K562 (cell line): ENCODE data around the gene HOGA1. TPM values are rescaled to one million over a fixed set of nuclear protein-coding genes. Genes with fewer than 3 reads are reported as not detected.
A peak's percentile ranks its signal among the peaks of the same experiment; 100 is the strongest.

Experiments
- BCL6 ChIP-seq: fragments of 250-450 bp; sonication (Bioruptor Pico); IDR thresholded peaks from 2 replicates; pipeline ENCODE4 v1.4.0; 2020
- CSDE1 ChIP-seq, 2 experiments: fragments of 450-650 bp; IDR thresholded peaks; 2 replicates each; pipeline ENCODE4 v1.6.1; 2016; ENCODE audit warnings: mild to moderate bottlenecking in 1 of 2
- DPF2 ChIP-seq: fragments of 450-650 bp; IDR thresholded peaks from 2 replicates; pipeline ENCODE4 v1.6.1; 2016
- JUND ChIP-seq, 2 experiments: IDR thresholded peaks; 2 replicates in 1 of 2; 3 replicates in 1 of 2; pipeline ENCODE4 v1.6.1; 2011; ENCODE audit warnings: borderline replicate concordance in 2 of 2, low read depth in 2 of 2, low read length in 2 of 2, improper control_type of control experiment in 1 of 2, missing biosample characterization in 1 of 2, missing genetic modification characterization in 1 of 2, missing genetic modification reagents in 1 of 2
- MAFG ChIP-seq: fragments of 450-650 bp; conservative IDR thresholded peaks from 2 replicates; pipeline ENCODE4 v1.6.1; 2016; ENCODE audit warnings: missing genetic modification characterization, missing compliant biosample characterization
- OTX1 ChIP-seq: fragments of 450-650 bp; formaldehyde crosslinking; IDR thresholded peaks from 2 replicates; pipeline ENCODE4 v1.4.0; 2022; ENCODE audit warnings: mild to moderate bottlenecking
- RFX1 ChIP-seq: fragments of 450-650 bp; IDR thresholded peaks from 2 replicates; pipeline ENCODE4 v1.6.1; 2016; ENCODE audit warnings: mild to moderate bottlenecking, moderate library complexity
- SMARCE1 ChIP-seq: fragments of 450-650 bp; IDR thresholded peaks from 2 replicates; pipeline ENCODE4 v1.7.1; 2016; ENCODE audit warnings: mild to moderate bottlenecking
- ZNF316 ChIP-seq: fragments of 450-650 bp; IDR thresholded peaks from 2 replicates; pipeline ENCODE4 v1.6.1; 2016
- ZSCAN32 ChIP-seq: fragments of 450-650 bp; formaldehyde crosslinking; IDR thresholded peaks from 2 replicates; pipeline ENCODE4 v1.4.0; 2020; ENCODE audit warnings: mild to moderate bottlenecking, moderate library complexity
- polyA plus RNA-seq, 8 experiments: library from polyadenylated mRNA; depleted of rRNA in 4 of 8; stranded (reverse) in 5 of 8; unstranded in 3 of 8; fragments of >200 nt; fragmentation: Nextera tagmentation in 2 of 8; fragmentation: Illumina TruSeq in 1 of 8; extraction: Ambion mirVana in 2 of 8; extraction: Trizol in 1 of 8; gene quantifications; 2 replicates each; pipeline versions ENCODE4 v1.2.1 to v1.2.3, GENCODE V29; 2011 to 2014; ENCODE audit warnings: inconsistent platforms in 1 of 8, missing spikeins in 1 of 8
- total RNA-seq, 7 experiments: library from RNA; depleted of rRNA in 6 of 7; stranded (reverse); fragments of >200 nt in 6 of 7; fragmentation: Illumina TruSeq in 2 of 7; extraction: Trizol in 2 of 7; gene quantifications; 2 replicates each; pipeline versions ENCODE4 v1.2.1 to v1.2.3, GENCODE V29; 2011 to 2021; ENCODE audit warnings: low replicate concordance in 1 of 7
- TF ChIP-seq, protein P1 (sequence below), 2 experiments: fragments of 450-650 bp in 1 of 2; sonication (generic) in 1 of 2; formaldehyde crosslinking in 1 of 2; IDR thresholded peaks in 1 of 2; conservative IDR thresholded peaks in 1 of 2; 2 replicates each; pipeline versions ENCODE4 v1.6.1 to v1.8.1; 2016 to 2023; ENCODE audit warnings: mild to moderate bottlenecking in 2 of 2, moderate library complexity in 2 of 2, inconsistent platforms in 1 of 2, missing genetic modification reagents in 1 of 2
- TF ChIP-seq, protein P2 (sequence below): fragments of 450-650 bp; formaldehyde crosslinking; IDR thresholded peaks from 2 replicates; pipeline ENCODE4 v1.4.0; 2020; ENCODE audit warnings: mild to moderate bottlenecking, moderate library complexity
- TF ChIP-seq, protein P3 (sequence below): fragments of 250-450 bp; sonication (Bioruptor Pico); IDR thresholded peaks from 2 replicates; pipeline ENCODE4 v1.8.0; 2021; ENCODE audit warnings: mild to moderate bottlenecking, moderate library complexity
- TF ChIP-seq, protein P4 (sequence below), 2 experiments: fragments of 200-800 bp in 1 of 2; sonication (Bioruptor generic) in 1 of 2; sonication (generic) in 1 of 2; formaldehyde crosslinking in 1 of 2; IDR thresholded peaks in 1 of 2; conservative IDR thresholded peaks in 1 of 2; 2 replicates each; pipeline versions ENCODE4 v1.5.0 to v1.6.1; 2016 to 2020; ENCODE audit warnings: missing compliant biosample characterization in 1 of 2, missing genetic modification characterization in 1 of 2, missing genetic modification reagents in 1 of 2
- TF ChIP-seq, protein P5 (sequence below): fragments of 250-450 bp; sonication (Bioruptor Pico); IDR thresholded peaks from 2 replicates; pipeline ENCODE4 v1.4.0; 2020

Gene HOGA1
- total and polyA plus RNA-seq, 9 of the 15 experiments (the other 6 are each of a cell fraction or from before 2014, with no cell fraction given) = not detected

DNA sequence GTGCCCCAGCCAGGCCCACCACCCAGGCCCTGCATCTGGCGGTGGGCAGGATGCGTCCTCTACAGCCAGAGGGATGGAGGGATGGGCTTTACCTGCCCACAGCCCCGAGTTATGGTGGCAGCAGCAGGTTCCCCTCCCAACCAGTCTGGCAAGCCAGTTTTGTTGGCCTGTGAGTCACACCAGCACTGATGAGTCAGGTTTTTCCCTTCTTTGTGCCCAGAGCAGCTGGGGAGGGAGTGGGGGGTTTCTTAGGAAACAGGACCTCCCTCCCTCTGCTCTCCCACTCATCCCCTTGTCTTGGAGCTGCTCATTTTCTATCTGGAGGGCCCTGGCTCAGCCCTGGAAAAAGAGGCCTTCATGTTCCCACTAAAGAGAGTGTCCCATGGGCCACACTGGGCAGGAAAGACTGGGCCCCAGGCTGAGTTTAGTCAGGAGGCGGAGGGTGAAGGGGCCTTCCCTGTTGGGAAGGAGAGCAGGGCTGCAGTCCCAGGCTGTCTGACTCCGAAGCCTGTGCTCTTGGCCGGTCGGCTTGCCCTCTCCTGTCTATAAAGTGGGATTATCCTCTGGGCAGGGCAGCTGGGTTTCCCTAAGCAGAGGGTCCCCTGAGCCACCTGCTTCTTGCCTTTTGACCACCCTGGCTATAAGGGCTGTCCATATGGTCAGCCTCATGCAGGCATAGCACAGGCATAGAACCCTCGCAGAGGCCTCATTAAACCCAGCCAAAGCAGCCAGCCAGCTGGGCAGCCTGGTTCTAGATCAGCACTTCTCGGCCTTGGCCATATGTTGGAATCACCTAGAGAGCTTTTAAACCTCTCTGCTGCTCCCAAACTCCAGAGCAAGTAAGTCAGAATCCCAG lies 41.8 kb upstream of the HOGA1 start (continued):
- TF ChIP-seq, protein P1, sequence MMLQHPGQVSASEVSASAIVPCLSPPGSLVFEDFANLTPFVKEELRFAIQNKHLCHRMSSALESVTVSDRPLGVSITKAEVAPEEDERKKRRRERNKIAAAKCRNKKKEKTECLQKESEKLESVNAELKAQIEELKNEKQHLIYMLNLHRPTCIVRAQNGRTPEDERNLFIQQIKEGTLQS (IDR thresholded peaks at IDR 0.05) = peak; percentile 87
- TF ChIP-seq, protein P1 (CRISPR knock-in tag; conservative IDR thresholded peaks at IDR 0.05) = no peak
- no peak for TF ChIP-seq CSDE1 (IDR thresholded peaks at IDR 0.05)
- TF ChIP-seq RFX1 = 0 out of 2 replicates have a peak, but pooled peaks have one; percentile 15
- TF ChIP-seq, protein P2, sequence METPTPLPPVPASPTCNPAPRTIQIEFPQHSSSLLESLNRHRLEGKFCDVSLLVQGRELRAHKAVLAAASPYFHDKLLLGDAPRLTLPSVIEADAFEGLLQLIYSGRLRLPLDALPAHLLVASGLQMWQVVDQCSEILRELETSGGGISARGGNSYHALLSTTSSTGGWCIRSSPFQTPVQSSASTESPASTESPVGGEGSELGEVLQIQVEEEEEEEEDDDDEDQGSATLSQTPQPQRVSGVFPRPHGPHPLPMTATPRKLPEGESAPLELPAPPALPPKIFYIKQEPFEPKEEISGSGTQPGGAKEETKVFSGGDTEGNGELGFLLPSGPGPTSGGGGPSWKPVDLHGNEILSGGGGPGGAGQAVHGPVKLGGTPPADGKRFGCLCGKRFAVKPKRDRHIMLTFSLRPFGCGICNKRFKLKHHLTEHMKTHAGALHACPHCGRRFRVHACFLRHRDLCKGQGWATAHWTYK (CRISPR knock-in tag) = no peak
- TF ChIP-seq SMARCE1 = 0 out of 2 replicates have a peak, but pooled peaks have one; percentile 48
- no peak for TF ChIP-seq BCL6
- TF ChIP-seq, protein P3, sequence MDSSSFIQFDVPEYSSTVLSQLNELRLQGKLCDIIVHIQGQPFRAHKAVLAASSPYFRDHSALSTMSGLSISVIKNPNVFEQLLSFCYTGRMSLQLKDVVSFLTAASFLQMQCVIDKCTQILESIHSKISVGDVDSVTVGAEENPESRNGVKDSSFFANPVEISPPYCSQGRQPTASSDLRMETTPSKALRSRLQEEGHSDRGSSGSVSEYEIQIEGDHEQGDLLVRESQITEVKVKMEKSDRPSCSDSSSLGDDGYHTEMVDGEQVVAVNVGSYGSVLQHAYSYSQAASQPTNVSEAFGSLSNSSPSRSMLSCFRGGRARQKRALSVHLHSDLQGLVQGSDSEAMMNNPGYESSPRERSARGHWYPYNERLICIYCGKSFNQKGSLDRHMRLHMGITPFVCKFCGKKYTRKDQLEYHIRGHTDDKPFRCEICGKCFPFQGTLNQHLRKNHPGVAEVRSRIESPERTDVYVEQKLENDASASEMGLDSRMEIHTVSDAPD (CRISPR knock-in tag) = no peak
- peak; percentile 82; the same call in 1 of the 2 replicates for TF ChIP-seq JUND (IDR thresholded peaks at IDR 0.05; ENCODE audit: borderline replicate concordance, low read depth, low read length)
- peak; percentile 71; the same call in 2 of the 3 replicates for TF ChIP-seq JUND (tag; IDR thresholded peaks at IDR 0.05; ENCODE audit: borderline replicate concordance, low read depth, low read length)
- TF ChIP-seq ZNF316 = peak; percentile 73
- 0 out of 2 replicates have a peak, but pooled peaks have one; percentile 22 for TF ChIP-seq MAFG (tag)
- TF ChIP-seq OTX1 (CRISPR knock-in tag) = no peak
- TF ChIP-seq DPF2 = peak; percentile 58
- TF ChIP-seq, protein P4, sequence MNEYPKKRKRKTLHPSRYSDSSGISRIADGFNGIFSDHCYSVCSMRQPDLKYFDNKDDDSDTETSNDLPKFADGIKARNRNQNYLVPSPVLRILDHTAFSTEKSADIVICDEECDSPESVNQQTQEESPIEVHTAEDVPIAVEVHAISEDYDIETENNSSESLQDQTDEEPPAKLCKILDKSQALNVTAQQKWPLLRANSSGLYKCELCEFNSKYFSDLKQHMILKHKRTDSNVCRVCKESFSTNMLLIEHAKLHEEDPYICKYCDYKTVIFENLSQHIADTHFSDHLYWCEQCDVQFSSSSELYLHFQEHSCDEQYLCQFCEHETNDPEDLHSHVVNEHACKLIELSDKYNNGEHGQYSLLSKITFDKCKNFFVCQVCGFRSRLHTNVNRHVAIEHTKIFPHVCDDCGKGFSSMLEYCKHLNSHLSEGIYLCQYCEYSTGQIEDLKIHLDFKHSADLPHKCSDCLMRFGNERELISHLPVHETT (CRISPR knock-in tag; conservative IDR thresholded peaks at IDR 0.05 in 1 of 2, IDR thresholded peaks at IDR 0.05 in 1 of 2) = no peak
- TF ChIP-seq, protein P5, sequence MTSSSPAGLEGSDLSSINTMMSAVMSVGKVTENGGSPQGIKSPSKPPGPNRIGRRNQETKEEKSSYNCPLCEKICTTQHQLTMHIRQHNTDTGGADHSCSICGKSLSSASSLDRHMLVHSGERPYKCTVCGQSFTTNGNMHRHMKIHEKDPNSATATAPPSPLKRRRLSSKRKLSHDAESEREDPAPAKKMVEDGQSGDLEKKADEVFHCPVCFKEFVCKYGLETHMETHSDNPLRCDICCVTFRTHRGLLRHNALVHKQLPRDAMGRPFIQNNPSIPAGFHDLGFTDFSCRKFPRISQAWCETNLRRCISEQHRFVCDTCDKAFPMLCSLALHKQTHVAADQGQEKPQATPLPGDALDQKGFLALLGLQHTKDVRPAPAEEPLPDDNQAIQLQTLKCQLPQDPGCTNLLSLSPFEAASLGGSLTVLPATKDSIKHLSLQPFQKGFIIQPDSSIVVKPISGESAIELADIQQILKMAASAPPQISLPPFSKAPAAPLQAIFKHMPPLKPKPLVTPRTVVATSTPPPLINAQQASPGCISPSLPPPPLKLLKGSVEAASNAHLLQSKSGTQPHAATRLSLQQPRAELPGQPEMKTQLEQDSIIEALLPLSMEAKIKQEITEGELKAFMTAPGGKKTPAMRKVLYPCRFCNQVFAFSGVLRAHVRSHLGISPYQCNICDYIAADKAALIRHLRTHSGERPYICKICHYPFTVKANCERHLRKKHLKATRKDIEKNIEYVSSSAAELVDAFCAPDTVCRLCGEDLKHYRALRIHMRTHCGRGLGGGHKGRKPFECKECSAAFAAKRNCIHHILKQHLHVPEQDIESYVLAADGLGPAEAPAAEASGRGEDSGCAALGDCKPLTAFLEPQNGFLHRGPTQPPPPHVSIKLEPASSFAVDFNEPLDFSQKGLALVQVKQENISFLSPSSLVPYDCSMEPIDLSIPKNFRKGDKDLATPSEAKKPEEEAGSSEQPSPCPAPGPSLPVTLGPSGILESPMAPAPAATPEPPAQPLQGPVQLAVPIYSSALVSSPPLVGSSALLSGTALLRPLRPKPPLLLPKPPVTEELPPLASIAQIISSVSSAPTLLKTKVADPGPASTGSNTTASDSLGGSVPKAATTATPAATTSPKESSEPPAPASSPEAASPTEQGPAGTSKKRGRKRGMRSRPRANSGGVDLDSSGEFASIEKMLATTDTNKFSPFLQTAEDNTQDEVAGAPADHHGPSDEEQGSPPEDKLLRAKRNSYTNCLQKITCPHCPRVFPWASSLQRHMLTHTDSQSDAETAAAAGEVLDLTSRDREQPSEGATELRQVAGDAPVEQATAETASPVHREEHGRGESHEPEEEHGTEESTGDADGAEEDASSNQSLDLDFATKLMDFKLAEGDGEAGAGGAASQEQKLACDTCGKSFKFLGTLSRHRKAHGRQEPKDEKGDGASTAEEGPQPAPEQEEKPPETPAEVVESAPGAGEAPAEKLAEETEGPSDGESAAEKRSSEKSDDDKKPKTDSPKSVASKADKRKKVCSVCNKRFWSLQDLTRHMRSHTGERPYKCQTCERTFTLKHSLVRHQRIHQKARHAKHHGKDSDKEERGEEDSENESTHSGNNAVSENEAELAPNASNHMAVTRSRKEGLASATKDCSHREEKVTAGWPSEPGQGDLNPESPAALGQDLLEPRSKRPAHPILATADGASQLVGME (CRISPR knock-in tag) = no peak
- TF ChIP-seq ZSCAN32 (CRISPR knock-in tag) = no peak
